ENCODE measurements around the gene RSPH9. TPM values are rescaled to one million over a fixed set of nuclear protein-coding genes. Genes with fewer than 3 reads are reported as not detected.

Gene RSPH9
- total RNA-seq, 4 donors from 2014 or later = 0.19 to 0.49 TPM; not detected in 2

DNA sequence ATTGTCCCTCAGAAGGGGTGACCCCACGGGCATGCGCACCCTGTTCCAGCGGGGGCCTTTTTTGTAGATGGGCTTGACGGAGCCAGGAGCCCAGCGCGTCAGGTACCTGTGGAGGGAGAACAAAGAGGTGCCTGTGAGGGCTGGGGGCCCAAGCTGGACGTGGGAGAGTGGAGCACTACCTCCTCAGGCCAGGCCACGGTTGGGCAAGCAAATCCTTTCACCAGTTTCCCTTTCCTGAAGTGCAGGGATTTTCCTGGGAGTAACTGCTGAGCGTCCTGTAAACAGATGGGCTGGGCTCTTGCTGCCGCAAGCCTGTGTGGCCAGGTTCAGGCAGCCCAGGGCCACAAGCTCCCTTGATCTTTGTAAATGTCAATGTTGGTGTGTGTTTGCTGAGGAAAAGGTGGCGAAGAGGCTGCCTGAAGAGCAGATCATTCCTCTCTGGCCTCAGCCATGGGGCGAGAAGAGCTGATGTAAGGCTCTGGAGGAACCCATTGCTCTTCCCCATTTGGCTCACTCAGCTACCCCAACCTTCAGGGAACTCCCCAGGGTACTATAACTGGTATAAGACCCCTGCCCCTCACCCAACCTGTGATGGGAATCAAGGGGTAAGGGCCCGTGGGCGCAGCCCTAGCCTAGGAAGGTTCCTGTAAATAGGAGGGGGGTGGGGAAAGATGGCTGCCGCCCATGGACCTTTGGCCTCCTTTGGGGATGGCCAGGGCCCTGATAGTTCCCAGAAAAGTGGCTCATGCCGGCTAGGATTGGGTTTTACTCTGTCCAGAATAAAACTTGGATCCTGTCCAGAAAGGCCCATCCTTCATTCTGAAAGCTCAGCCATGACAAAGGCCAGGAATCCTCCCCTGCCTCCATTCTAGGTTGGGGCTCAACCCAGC lies 27.2 kb downstream of the RSPH9 start:
- TF ChIP-seq, protein P1, sequence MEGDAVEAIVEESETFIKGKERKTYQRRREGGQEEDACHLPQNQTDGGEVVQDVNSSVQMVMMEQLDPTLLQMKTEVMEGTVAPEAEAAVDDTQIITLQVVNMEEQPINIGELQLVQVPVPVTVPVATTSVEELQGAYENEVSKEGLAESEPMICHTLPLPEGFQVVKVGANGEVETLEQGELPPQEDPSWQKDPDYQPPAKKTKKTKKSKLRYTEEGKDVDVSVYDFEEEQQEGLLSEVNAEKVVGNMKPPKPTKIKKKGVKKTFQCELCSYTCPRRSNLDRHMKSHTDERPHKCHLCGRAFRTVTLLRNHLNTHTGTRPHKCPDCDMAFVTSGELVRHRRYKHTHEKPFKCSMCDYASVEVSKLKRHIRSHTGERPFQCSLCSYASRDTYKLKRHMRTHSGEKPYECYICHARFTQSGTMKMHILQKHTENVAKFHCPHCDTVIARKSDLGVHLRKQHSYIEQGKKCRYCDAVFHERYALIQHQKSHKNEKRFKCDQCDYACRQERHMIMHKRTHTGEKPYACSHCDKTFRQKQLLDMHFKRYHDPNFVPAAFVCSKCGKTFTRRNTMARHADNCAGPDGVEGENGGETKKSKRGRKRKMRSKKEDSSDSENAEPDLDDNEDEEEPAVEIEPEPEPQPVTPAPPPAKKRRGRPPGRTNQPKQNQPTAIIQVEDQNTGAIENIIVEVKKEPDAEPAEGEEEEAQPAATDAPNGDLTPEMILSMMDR (IDR thresholded peaks at IDR 0.05; ENCODE audit: low read depth) = no peak

DNA sequence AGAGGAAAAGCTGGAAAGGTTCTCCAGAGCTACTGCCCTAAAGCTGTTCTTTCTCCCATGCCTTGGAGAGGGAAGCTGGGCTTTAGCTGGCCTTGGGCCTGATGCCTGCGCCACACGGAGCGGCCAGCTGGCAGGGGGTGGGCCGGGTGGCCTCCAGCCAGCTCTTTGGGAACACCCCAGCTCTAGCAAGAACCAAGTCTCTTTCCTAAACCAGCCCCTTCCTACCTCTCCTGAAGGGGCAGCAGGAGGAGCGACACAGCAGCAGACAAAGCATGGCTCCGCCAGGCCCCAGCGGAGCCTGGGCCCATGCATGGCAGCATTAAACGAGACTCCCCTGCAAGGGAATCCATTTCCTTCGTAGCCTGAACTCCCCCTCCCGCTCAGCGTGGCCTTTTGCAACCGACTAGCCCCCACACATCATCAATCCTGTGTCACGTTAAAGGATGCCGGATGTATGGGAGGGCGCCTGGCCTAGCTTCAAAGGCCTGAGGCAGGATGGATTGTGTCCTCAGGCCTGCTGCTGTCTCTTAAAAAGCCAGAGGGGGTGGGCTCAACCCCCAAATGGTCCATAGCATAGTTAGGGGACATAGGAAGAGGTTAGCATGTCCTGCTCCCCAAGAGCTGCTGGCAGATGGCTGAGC lies 28.7 kb downstream of the RSPH9 start:
- TF ChIP-seq, protein P1 (IDR thresholded peaks at IDR 0.05; ENCODE audit: low read depth) = no peak

DNA sequence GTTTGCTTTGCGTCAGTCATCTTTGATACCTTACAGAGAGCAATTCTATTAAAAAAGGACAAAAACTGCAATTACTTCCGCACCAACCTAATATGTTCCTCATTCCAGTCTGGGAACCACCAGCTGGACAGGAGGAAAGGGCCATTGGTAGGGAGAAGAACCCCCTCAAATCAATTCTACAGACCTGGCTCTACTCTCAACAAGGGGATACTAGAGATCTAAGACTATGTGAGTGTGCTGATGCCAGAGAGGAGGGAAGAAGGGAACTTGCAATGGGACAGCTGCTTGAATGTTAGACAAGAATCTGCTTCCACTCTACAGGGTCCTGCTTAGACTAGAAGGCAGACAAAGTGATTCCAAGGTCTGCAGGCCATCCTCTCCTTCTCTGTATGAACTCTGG lies 29.5 kb downstream of the RSPH9 start:
- TF ChIP-seq, protein P1 (IDR thresholded peaks at IDR 0.05; ENCODE audit: low read depth) = no peak

DNA sequence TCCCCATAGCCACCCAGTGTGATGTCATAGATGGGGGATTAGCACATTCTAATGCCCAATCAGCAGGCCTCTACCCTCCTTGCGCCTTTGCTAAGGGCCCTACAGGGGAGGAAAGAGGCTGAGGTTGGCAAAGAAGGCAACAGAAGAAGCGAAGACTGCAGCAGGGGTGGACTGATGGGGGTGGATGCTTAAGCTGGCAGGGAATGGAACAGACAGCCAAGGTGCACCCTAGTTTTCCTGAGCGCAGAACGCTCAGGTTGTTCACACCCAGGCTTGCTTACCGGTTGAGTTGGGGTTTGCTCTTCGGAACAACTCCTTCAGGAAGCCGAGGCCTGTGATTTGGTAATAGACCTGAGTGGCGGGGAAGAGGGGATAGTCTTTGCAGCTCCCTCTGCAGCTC lies 30.1 kb downstream of the RSPH9 start:
- TF ChIP-seq, protein P1 (IDR thresholded peaks at IDR 0.05; ENCODE audit: low read depth) = no peak

DNA sequence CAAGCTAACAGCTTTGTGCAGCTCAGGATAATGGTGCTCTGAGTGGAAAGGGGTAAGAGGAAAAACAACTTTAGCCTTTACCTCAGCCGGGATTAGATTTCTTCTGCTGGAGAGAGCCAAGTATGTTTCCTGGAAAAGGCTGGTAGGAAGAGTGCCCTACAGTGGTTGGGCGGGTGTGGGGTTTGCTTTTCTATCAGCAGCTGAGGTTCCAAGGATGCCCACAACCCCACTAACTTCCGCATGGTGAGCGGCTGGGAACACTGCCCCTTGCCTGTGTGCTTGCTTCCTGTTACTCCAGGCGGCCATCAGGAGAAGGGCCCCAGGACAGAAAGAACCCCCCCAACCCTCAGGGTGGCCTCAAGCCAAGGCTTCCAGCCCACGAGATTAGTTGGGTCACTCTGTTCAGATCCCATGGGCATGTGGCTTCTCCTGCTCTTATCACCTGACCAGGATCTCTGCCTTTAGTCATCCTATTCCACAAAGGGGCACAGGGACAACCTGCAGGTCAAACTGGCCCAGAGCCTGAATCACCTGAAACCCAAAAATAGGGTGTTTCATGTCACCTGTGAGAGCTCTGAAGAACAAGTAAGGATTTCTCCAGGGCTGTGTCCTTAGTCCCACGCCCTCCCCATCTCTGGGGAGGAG lies 32.2 kb downstream of the RSPH9 start:
- TF ChIP-seq, protein P1 (IDR thresholded peaks at IDR 0.05; ENCODE audit: low read depth) = no peak

DNA sequence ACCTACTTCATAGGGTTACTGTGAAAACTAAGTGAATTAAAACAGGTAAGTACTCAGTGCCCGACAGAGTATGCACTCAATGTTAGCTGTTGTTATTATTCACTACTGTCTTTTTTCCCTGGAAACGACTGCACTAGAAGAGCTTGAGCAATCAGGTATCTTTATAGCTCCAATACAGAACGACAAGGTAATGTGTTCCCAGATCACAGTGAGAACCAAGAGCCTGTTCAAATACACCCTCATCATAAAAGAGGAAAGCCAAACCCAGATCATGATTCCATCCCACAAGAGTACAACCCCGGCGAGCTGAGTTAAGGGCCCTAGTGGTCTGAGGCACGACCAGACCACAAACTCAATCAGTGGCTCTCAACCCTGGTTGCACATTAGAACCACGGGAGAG lies 32.9 kb downstream of the RSPH9 start:
- TF ChIP-seq, protein P1 (IDR thresholded peaks at IDR 0.05; ENCODE audit: low read depth) = no peak

DNA sequence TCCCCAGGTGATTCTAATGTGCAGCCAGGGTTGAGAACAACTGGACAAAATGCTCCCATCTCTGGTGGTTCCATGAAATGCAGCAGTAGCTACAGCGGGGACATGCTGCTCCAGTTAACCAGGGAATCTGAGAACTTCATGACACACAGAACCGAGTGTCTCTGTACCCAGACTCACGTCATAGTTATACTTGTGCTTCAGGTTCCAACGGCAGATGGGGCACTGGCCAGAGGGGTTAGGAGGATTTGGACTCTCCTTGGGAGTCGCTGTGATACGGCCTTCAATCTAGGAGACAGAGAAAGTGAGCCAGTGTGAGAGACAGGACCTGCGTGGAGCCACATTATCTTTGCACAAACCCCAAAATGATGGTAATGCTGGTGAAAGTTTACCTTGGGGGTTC lies 33.5 kb downstream of the RSPH9 start:
- TF ChIP-seq, protein P1 (IDR thresholded peaks at IDR 0.05; ENCODE audit: low read depth) = no peak

All from subcutaneous adipose tissue (tissue), 4 donors.